ENCODE data around the gene ZPBP.
"Not testable (repeated sequence)": the region's sequence is repeated elsewhere in the genome, so short reads cannot be mapped to it uniquely, and the experiment has no call there.

Gene ZPBP

DNA sequence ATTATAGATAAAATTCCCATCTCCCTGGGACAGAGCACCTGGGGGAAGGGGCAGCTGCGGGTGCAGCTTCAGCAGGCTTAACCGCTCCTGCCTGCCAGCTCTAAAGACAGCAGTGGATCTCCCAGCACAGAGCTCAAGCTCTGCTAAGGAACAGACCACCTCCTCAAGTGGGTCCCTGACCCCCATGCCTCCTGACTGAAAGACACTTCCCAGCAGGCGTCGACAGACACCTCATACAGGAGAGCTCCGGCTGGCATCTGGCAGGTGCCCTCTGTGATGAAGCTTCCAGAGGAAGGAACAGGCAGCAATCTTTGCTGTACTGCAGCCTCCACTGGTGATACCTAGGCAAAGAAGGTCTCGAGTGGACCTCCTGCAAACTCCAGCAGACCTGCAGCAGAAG, 51.9 kb downstream of the ZPBP start:
- DNase-seq (ENCODE audit: low read depth in 2 of 3, low spot score in 2 of 3): not testable (repeated sequence)

DNA sequence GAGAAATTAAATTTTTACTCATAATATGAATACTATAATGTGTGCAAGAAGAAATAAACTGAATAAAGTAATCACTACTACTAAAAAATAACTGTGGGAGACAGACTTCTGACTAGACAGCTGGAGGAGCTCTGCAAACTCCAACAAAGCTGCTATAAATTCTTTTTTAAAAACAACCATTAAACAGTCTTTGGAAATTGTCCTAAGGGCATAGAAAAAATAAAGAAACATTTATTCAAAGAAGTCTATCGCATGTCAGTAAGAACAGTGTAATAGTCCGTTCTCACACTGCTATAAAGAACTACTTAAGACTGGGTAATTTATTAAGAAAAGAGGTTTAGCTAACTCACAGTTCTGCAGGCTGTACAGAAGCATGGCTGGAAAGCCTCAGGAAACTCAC, 56.0 kb downstream of the ZPBP start:
- DNase-seq (ENCODE audit: low read depth in 2 of 3, low spot score in 2 of 3): no peak

DNA sequence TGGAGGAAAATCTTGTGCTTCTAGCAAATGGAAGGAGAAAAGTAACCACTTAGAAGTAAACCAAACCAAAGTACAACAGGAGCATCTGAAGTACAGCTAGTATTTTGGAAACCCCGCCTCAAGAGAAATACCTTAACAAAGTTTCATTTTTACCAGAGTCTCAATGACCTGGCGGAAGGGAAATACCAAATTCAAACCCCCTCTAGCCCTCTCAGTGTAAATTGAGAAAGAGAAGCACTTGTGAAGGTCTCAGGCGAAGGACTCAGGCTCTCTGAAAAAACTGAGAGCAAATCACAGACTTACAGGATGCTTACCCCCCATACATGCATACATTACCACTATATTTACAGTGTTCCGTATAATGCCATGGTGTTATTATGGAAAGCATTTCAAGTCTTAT, 70.1 kb downstream of the ZPBP start:
- DNase-seq (ENCODE audit: low read depth in 2 of 3, low spot score in 2 of 3): no peak

DNA sequence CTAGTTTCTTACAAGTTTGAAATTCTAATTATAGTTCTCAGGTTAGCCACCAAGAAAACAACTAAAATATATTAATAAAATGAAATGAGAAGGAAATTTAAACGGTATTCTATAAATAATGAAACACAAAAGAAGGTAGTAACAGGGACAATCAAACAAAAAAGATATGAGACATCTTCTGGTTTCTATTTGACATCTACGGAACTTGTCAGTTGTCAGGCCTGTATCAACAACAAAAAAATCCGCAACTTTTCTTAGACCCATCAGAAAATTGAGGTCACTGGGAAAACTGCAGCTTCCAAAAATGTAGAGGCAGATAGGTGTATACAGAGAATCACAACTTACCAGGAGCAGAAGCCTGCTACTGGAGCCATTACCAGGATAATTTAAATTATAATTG, 70.6 kb downstream of the ZPBP start:
- DNase-seq (ENCODE audit: low read depth in 2 of 3, low spot score in 2 of 3): no peak

DNA sequence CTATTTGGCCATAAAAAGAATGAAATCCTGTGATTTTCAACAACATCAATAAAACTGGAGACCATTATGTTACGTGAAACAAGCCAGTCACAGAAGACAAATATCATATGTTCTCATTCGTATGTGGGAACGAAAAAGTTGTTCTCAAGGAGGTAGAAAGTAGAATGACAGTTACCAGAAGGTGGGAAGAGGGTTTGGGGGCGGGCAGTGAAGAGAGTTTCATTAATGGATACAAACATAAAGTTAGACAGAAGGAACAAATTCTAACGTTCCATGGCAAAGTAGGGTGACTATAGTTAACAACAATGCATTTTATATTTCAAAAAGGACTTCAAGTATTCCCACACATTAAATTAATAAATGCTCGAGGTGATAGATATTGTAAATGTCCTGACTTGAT, 97.4 kb downstream of the ZPBP start:
- no peak for DNase-seq (ENCODE audit: low read depth in 2 of 3, low spot score in 2 of 3)

DNA sequence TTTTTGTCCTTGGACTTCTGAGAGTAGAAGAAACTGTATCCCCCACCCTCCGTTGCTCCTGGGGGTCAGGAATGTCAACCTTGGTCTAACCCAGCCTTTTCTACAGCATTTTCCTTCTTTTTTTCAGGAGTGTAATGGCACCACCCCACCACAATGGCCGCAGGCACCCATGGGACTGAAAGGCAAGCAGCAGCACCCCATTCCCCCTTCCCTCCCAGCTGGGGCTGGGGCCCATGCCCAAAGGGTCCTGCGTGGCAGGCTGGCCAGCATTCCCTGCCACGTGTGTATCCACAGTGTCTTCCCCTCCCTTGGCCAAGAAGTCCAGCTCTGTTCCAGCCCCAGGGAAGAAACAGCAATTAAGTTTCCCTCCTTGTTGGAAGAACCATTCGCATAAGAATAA, 106.9 kb downstream of the ZPBP start:
- DNase-seq (ENCODE audit: low read depth in 2 of 3, low spot score in 2 of 3): no peak

DNA sequence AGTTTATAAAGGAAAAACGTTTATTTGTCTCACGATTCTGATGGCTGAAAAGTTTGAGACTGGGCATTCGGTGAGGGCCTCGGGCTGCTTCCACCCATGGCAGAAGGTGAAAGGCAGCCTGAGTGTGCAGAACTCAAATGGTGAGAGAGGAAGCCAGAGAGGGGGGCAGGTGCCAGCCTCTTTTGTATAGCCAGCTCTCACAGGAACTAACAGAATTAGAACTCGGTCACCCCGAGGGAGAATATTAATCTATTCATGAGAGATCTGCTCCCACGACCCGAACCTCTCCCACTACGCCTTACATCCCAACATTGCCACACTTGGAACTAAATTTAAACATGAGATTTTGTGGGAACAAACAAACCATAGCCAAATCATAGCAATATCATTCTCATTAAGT, 112.6 kb downstream of the ZPBP start:
- DNase-seq (ENCODE audit: low read depth in 2 of 3, low spot score in 2 of 3): no peak

DNA sequence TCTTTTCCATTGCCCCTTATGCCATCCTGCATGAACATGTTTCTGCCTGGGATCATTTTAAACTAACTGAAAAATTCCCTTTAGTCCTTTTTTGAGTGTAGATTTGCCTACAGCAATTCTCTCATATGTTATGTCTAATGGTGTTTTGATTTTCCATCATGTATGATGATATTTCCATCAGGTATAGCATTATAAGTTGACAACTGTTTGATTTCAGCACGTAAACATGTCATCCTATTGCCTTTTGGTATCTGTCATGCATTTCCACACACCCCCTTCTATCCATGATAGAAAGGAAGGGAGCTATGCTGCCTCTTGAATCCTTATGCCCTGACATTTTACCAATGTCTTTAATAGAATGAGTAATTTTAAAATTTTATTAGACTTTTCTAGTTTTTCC, 116.8 kb downstream of the ZPBP start:
- no peak for DNase-seq (ENCODE audit: low read depth in 2 of 3, low spot score in 2 of 3)

DNA sequence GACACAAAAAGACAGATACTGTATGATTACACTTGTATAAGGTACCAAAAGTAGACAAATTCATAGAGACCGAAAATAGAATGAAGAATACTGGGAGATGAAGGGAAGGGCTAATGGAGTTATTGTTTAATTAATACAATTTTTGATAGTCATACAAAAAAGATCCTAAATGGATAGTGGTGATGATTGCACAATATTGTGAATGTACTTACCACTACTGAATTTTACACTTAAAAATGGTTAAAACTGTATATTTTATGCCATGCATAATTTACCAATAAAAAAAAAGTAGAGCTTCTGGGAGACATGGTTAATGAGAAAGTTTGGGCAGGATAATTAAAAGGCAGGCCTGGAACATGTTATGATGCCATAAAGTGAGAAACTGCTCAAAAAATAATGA, 119.0 kb downstream of the ZPBP start:
- no peak for DNase-seq (ENCODE audit: low read depth in 2 of 3, low spot score in 2 of 3)

DNA sequence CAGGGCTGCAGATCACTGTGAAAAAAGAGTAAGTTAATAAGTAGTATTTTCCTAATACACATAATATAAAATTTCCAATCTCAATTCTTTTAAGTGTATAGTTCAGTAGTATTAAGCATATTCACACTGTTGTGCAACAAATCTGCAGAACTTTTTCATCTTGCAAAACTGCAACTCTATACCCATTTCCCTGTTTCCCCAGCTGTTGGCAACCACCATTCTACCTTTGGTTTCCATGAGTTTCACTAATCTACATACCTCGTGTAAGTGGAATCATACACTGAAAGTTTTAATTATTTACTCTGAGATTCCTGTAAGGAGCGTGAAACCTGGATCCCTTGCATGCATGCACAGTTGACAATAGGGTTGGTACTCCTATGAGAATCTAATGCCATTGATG, 155.4 kb downstream of the ZPBP start:
- DNase-seq (ENCODE audit: low read depth in 2 of 3, low spot score in 2 of 3): no peak

DNA sequence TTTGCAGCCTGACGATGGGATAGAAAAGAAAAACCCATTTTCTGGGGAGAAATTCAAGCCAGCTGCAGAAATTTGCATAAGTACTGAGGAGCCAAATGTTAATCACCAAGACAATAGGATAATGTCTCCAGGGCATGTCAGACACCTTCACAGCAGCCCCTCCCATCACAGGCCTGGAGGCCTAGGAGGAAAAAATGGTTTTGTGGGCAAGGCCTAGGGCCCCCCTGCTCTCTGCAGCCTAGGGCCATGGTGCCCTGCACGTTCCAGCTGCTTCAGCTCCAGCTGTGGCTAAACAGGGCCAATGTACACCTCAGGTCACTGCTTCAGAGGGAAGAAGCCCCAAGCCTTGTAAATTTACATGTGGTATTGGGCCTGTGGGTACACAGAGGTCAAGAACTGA, 161.4 kb downstream of the ZPBP start:
- no peak for DNase-seq (ENCODE audit: low read depth in 2 of 3, low spot score in 2 of 3)

DNA sequence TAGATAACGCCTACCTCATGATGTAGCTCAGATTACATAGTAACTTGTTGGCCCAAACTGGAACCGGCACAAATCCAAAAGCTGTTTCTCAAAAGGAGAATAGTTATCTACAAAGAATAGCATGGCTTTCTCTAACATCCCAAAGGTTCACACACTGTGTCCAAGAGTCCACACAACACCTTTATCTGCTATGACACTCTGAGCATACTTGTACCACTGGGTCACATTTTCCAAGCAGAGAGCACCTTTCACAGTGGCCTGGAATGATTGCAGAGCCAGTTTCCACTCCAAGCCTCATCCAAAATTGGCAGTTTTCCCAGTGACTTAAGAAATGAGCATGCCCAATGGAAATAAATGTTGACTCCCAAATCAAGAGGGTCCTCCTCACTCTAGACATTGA, 164.3 kb downstream of the ZPBP start:
- DNase-seq (ENCODE audit: low read depth in 2 of 3, low spot score in 2 of 3): no peak

DNA sequence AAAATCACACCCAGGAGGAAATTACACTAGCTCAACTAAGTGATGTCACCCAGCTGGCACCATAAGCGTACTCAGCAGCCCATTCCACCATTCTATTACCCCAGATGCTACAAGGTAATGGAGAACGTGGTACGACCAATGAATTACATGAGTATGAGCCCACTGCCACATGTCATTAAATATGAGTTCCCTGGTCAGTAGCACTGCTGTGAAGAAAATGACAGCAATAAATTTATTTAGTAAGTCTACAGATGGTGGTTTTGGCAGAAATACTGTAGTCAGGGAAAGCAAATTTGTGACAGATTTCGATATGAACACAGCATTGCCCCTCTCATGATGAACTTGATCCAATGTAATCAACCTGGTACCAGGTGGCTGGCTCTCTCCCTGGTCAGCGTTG, 165.4 kb downstream of the ZPBP start:
- no peak for DNase-seq (ENCODE audit: low read depth in 2 of 3, low spot score in 2 of 3)

DNA sequence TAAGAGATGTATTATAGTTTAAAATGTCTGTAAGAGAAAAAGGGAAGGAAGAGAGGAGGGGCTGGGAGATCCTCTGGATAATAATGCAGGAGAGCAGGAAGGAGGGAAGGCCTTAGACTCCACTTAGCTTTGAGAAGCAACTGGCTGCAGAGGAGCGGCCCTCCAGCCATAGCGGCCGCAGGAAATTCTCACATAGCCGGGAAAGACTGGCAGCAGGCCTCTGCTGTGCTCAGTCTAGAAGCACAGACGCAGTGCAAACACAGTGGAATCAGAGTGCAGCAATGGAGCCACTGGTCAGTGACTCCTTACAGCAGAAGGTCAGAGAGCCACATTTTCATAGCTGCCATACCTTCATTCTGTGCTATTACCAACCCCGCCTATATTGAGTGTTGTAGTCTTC, 166.3 kb downstream of the ZPBP start:
- no peak for DNase-seq (ENCODE audit: low read depth in 2 of 3, low spot score in 2 of 3)

DNA sequence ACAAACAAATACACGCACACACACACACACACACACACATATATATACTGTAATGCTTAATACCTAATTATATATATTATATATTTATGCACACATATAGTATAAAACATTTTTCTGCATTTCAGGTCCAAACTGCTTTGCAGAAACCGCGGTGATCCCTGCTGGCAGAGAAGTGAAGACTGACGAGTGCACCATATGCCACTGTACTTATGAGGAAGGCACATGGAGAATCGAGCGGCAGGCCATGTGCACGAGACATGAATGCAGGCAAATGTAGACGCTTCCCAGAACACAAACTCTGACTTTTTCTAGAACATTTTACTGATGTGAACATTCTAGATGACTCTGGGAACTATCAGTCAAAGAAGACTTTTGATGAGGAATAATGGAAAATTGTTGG, 181.1 kb downstream of the ZPBP start:
- no peak for DNase-seq (ENCODE audit: low read depth in 2 of 3, low spot score in 2 of 3)

DNA sequence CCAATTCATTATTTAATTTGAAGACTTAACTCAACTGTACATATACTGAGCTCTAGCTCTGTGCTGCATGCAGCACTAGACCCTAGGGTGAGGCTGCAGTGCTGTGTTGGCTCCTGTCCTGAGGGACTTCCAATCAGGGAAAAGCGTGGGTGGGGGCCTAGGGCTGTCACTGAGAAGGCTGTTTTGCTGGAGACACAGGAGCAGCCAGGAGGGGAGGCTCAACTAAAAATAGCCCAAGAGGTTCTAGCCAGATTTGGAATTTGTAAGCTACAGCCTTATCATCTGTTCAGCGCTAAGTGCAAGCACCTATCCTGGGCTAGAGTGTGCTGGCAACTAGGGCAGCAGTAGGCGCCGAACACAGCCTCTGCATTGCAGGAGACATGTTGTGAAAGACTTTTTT, 198.5 kb downstream of the ZPBP start:
- DNase-seq (ENCODE audit: low read depth in 2 of 3, low spot score in 2 of 3): no peak

DNA sequence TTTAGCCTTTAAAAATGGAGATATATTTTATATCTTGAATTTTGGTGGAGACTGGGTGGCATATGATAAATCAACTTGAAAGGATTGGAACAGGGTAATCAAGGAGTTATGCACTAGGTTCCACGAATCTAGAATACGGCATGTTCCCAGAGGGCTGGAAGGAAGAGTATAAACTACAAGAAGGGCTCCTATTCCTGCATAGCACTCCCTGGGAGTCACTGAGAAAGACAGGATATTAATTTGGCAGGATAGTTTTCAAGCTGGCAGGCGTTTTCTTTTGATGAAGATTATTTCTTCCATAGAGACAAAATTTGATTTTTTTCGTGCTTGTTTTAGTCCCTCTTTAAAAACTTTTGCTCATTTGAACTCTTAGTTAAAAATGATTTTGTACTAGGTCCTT, 199.9 kb downstream of the ZPBP start:
- DNase-seq (ENCODE audit: low read depth in 2 of 3, low spot score in 2 of 3): no peak

DNA sequence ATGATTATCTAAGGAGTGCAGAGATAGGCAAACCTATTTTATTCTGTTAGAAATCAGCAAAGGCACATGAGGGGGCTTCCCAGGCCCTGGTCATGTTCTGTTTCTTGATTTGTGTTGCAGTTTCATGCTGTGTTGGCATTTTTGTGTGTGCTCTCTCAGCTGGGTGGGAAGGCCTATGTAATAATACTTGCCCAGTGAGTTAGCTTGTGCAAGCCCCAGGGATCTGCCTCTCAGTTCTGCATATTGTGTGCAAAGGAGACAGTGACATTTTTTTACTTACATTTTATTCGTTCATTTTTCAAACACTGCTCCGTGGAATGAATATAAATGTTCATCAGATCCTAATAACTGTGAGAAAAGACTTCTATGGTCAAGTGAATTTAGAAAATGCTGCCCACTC, 200.6 kb downstream of the ZPBP start:
- no peak for DNase-seq (ENCODE audit: low read depth in 2 of 3, low spot score in 2 of 3)
